ENCODE results near the gene MTG1.

Gene MTG1

DNA sequence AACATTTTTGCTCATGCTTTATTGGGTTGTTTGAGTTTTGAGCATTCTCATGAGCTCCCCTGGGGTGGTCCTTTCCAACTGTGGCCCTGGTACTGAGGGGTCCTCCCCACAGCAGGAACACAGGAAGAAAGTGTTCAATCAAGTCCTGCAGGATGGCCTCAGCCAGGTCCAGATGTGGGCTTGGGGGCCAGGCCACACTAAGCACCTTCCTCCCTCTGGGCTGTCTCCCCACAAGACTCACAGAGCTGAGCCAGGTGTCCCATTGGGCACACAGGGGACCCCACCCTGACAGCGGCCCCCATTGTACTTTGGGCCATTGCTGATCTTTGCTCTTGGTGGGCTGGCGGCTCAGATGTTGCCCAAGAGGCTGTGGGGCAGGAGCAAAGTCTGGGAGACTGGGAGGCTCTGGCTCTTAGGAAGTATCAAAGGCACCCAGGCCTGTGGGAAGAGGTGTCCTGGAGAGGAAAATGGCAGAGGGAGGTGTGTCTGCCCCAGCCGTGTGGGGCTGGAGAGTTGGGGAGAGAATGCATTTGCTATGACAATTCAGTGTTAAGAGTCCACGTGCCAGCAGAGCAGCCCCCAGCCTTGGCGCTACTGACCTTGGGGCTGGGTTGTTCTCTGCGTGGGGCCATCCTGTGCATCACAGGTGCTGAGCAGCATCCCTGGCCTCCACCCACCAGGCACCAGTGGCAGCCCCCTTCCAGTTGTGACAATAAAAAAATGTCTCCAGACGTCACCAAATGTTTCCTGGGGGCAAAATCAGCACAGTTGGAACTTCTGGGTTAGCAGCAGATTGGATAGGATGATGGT is 77.5 kb downstream of the MTG1 start:
- no peak for DNase-seq

Measured in T1000 (cell line).